Smooth muscle cell of the brain vasculature (primary cell): Measurements from ENCODE around the gene CAST.
A peak's percentile ranks its signal among the peaks of the same experiment; 100 is the strongest.
"Not testable (repeated sequence)": the region's sequence is repeated elsewhere in the genome, so short reads cannot be mapped to it uniquely, and the experiment has no call there.

Experiments used
- DNase-seq: peaks from one replicate; pipeline ENCODE4 v3.0.0-alpha.2; 2012; ENCODE audit warnings: low read depth, low spot score

The CAST gene

DNA sequence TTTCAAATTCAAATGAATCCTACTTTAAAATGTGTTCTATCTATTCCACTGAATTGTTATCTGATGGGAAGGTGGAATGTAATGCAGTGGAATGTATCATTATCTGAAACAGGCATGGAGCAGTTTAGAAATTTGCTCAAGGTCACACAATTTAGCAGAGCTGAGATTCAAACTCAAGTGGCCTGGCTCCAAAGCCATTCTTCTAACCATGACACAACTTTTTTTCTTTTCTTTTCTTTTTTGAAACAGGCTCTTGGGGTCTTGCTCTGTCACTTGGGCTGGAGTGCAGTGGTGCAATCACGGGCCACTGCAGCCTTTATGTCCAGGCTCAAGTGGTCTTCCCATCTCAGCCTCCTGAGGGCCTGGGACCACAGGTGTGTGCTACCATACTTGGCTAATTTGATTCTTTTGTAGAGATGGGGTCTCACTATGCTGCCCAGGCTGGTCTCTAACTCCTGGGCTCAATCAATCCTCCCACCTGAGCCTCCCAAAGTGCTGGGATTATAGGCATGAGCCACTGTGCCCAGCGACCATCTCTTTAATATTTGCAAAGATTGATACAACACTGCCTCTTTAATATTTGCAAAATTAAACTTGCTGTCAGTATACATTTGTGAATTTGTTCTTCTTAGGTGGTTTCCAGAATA is 50.0 kb downstream of the CAST start:
- DNase-seq: no peak

DNA sequence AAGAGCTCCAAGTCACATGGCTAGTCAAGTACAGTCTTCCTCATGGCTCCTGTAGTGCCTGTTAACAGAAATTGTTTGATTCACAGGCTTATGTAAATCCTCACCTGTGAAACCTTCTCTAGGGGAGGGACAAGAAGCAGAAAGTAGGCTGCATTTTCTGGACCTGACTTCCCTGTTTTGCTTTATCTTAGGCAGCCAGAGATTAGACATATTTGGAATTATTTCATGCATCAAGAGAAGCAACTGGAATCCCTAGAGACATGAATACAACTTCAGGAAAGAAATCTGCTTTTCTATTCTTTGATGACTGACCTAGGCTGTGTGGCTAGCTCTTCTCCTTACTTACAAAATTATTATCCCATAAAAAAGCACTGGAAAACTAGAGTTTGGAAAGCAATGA is 52.3 kb downstream of the CAST start:
- DNase-seq: no peak

DNA sequence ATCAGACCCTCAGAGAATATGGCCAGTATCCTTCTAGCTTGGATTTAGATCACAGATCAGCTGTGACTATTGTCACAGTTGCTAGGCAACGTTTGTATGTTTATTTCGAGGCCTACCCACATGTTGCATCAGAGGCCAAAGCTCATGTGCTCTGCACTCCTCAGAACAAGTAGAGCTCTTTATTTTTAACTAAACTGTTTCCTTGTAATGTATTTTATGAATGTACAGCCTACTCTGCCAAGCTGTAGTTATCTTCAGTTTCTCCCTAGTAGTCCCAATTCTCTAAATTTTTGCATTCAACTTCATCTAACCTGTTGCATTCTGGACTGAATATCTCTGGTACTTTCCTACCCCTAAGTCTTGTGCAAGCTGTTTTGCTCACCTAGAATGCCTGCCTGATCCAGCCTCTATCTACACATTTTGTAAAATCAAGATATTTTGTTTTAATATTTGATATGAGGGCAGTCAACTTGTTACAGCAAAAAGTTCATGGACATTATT is 52.8 kb downstream of the CAST start:
- peak; percentile 18 for DNase-seq

DNA sequence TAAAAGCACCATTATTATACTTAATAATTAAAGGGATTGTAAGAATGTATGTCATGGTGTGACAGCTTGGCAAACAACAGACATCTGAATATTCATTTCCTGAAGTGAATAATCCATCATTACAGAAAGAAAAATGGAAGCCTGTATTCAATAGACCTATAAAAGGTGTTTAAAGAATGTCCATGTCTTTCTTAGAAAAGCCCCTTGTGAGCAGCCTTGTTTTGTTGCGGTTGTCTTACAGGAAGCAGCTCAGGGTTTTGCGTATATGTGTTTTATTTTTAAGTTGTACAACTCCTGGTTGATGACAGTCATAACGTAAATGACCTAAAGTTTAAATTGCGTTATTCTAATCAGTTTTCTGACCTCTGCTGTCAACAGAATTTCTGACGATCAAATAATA is 53.8 kb downstream of the CAST start:
- DNase-seq: no peak

DNA sequence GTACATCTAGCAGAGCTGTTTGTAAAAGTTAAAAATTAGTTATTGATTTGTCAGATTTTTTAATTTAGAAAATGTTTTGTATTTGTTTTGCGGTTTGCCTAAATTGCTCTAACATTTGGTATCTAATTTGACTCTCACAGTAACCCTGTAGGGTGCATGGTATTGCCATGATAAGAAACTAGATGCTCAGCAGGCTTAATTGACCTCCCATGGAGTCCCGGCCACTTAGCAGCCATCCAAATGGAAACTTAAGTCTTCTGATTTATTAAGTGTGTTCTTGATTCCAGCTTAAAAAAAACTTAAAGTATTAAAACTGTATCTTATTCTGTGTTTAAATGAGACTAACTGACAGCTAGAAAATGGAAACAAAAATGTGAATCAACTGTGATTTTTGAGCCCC is 54.5 kb downstream of the CAST start:
- DNase-seq: no peak

DNA sequence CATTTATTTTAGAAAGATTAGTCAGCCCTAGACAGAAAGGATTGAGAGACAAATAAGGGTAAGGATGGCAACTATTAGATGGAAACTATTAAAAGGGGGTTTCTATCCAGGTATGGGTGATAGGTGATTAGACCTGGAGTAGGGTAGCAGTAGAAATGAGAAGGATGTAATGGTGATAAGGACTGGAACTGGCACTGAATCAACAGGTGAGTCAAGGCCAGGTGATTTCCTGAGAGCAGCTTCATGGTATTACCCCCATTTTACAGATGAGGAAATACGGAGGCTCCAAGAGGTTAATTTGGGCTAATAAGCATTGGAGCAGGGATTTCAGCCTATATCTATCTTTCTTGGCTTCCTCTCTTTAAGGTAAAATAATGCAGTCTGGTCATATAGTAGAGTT is 55.7 kb downstream of the CAST start:
- DNase-seq: no peak

DNA sequence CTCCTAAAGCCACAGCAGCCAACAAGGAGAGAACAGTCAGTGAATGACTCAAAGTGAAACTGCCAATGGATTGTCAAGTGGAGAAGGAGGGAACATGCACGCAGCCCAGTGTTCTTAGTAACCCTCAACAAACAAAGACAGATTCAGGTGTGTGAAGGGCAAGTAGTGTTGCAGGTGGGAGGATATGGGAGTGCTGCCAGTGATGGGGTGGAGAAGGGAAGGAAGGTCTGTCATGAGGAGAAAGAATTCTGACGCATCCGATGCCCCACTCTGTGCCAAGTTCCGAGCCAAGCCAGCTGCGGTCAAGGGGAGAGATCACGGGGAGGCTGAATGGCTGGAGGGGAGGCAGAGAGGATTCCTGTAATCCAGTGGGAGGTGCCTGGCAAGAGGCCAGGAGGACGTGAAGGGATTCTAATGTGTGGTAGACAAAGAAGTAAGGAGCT is 56.5 kb downstream of the CAST start:
- DNase-seq: no peak

DNA sequence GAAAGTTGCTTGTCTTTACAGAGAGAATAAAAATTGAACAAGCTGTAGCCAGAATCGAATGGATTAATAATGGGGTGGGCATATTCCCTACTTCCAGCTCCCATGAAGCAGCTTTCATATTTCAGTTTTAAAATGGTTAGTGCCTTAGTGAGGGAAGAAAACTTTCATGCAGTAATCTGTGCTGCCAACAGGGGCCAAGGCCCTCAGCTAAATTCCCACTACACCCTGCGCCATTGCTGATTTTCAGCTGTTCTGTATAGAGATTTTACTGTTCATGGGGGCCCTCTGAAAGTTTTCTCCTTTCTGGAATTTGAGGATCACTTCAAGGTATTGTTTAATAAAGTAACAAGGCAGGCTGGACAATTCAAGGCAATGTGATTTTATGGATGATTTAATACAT is 58.2 kb downstream of the CAST start:
- no peak for DNase-seq

DNA sequence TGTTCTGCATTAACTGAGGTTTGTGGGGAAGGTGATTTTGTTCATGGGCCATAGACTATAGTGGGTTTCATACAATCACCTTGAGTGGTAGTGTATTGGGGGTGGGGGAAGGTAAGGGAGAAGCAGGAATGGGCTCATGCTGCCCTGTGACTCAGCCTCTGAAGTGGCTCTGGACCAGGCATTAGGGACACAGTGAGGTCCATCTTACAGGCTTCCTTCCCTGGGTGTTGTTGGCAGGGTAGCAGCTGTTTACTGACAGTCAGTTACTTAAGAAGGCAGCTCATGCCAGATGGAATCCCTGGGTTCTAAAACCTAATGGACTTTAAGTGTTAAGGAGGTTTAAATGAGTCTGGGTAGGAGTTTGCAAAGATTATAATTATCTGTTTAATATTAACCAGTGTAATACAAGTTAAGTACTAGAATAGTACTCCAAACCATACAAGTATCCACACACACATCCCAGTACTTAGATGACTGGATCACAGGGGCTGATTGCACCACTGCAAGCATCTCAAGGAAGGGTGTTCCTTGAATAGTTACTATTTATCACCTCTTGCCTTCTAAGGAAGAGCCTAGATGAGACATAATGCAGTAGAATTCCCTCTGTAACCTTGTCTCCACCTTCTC is 59.3 kb downstream of the CAST start:
- no peak for DNase-seq

DNA sequence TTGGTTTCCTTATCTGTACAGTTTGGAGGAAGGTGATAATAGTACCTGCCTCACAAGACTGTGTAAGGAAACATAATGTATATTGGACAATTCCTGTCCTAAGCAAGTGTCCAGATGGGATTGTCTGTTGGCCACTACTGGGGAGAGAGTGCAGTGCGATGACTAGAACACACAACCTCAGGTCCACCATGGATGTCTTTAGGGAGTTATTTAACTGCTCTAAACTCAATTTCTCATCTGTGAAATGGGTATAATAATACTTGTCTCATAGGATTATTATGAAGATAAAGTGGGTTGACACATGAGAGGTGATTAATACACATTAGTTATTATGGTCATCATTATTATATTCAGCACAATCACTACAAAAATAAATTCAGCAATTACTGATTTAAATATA is 63.1 kb downstream of the CAST start:
- no peak for DNase-seq

DNA sequence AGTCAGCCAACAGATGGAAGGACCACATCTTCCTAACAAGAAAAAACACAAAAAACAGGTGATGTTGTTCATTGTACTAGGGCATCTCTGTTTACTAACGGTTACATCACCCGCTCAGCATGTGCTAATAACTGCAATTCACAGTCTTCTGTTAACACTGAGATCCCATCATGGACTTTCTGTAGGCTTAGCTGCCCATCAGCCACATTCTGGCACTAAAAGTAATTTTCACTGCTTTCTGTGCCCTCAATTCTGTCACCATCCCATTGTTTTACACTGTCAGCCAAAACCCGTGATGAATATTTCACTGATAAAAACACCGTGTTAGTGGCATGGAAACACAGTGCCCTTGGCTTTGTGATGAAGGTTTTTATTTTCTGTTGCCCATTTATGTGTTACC is 64.6 kb downstream of the CAST start:
- DNase-seq: no peak

DNA sequence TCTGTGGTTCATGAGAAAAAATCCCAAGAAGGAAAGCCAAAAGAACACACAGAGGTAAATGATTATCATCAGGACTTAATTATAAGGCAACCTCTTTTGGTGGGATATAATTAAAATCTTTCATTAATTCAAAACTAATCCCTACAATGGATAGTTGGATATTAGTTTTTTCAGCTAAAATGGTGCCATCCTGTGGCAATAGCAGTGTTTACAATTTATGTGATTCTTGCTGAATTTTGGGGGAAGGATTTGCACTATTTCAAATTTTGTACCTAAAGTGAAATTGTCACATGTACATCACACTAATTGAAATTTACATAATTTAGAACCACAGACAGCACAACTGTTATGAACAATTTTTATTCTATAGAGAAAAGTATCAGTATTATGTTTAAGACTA is 67.0 kb downstream of the CAST start:
- DNase-seq: no peak

DNA sequence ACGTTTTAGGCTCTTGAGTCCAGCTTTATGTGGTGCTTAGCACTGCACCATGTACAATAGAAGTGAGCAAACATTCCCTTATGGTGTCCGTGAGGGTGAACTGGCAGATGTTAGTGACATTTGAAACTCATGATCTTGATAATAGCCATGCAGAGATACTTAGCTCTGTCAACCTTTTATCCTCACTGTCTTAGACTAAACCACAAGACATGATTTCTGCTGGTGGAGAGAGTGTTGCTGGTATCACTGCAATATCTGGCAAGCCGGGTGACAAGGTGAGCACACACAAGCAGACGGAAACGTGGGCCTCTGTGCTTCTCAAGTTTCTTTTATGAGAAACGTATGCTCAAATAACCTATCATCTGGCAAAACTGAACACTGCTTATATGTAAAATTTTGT is 68.4 kb downstream of the CAST start:
- DNase-seq: no peak

DNA sequence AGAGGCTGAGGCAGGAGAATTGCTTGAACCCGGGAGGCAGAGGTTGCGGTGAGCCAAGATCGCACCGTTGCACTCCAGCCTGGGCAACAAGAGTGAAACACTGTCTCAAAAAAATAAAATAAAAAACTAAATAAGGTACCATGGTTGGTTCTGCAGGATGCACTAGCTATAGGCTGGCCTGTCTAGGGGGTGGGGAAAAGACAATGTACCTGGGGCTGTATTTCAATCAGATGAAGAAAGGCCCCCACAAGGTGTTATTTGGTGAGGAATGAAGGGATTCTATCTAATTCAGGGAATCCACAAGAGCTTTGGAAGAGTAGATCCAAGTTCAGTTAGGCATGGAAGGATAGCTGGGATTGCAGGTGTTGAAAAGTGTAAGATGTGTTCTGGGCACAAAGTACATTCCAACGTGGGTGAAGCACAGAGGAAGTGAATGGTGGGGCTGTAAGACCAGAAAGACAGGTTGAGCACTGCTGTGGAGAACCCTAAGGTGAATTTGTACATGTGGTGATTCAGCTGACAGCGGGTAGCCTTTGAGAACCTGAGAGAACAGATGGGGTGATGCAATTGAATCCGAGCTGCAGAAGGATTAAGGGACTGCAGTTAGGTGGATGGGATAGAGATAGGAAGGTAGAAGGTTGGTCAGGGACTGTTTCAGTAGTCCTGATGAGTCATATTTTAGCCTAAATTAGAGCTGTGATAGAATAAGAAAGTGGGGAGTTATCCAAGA is 71.8 kb downstream of the CAST start:
- no peak for DNase-seq

DNA sequence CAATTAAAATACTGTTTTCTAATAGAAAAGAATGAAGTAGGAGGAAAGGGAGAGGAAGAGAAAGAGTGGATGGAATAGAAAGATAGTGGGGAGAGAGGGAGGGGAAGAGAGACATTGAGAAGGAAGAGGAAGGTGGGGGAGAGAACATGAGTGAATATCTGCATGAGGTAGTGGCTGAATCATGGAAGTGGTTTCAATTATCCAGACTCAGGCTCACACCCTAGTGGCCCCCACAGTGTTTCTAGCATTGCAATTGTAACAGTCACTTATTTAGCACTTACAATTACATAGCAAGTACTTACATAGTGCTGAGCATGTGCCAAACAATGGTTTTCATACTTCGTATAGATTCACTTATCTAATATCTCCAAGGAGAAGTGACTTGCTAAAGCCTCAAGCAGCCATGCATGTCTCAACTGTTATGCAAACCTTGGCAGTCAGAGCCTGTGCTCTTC is 72.7 kb downstream of the CAST start:
- no peak for DNase-seq

DNA sequence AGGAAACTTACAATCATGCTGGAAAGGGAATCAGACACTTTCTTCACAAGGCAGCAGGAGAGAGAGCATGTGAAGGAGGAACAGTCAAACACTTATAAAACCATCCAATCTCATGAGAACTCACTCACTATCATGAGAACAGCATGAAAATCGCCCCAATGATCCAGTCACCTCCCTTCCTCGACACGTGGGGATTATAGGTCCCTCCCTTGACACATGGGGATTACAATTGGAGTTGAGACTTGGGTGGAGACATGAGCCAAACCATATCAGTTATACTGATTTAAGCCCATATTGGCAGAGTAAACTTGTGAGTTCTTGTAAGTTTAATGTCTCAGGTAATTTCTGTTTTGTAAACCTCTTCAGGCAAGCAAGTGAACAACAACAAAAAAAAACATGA is 74.8 kb downstream of the CAST start:
- no peak for DNase-seq

DNA sequence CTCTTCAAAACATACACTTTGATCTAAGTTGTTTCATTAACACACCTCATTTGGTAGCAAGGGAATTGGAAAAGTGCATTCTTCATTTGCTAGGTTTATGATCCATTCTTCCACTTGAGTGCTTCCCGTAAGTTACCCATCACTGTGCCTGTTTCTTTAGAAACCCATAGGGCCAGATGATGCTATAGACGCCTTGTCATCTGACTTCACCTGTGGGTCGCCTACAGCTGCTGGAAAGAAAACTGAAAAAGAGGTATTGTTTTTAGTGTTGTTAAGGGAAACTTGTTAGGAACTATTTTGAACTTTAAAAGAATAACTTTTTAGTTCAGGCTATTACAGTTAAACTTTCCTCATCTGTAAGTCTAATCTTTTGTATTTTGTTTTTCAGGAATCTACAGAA is 78.9 kb downstream of the CAST start:
- DNase-seq: no peak

DNA sequence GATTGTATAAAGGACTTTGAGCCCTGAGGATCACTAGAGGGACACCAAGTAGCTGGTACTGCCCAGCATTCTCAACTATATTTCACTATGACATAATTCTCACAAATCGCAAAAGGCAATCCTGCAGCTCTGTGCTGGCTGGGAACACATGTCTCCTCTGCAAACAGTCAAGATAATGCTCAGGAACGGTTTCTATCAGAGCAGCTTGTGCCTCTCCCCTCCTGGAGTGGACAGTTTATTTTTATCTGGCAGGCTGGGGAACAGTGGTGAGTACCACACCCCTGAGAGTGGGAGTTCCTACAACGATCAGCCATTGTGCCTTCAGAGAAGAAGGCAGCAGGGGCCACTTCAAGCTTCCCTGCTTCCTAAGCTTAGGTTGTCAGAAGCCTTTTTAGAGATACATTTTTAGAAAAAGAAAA is 79.7 kb downstream of the CAST start:
- no peak for DNase-seq

DNA sequence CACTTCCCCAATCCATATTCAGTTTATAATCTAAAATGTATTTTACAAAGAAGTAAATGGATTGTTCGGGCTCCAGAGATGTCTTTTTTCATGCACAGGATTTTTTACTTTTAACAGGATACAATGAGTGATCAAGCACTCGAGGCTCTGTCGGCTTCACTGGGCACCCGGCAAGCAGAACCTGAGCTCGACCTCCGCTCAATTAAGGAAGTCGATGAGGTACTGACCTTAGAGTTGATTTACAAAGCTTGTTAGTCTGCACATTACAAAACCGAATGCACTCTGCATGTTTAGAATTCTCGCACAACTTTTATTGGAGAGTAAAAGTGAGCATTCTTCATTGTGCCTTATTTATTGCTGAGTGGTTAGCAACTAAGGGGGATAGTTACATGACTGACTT is 80.4 kb downstream of the CAST start:
- no peak for DNase-seq

DNA sequence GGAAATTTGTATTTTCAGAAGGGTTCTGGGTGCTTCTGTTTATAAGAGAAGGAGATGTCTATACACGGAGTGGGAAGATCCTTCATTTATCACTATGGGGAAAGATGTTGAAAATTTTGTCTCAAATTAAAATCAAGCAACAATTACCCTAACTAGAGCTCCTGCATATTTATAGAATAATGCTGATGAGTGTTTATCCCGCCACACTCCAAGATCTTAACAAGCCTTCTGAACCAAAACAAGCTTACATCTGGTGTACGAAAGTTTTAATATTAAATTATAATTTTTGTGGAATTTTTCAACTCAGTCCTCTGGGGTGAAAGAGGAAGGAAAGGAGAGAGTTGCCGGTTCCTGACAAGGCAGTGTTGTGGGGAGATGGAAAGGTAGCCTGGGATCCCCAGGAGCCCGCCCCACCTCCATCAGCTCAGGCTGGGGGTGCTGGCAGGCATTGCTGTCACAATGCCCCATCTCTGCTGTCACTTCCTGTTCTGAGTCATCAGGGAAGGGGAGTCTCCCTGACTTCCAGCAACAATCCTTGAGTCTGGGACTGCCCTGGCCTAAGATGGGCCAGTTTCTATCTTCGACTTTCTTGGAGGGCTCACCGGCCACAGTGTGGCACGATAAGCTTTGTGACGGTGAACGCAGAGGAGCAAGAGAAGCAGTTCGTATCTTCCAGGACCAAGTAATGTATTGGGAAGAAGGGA is 81.0 kb downstream of the CAST start:
- DNase-seq: no peak

DNA sequence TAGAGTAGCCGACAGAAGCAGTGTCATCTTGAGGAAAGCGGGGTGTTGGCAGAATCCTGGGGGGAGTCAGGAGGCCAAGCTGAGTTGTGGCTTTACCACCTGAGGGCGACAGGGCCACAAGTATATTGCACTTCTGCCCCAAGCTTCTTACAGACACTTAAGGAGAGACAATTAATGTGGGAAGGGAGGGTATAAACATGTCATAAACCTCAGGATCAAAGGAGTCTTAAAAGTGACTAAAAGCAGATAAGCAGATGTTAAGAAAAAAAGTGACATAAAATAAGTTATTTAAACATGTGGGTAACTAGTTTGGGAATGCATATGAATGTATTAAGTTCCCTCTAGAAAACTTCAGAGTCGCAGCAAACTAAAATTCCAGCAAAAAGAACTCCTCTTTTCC is 81.6 kb downstream of the CAST start:
- no peak for DNase-seq

DNA sequence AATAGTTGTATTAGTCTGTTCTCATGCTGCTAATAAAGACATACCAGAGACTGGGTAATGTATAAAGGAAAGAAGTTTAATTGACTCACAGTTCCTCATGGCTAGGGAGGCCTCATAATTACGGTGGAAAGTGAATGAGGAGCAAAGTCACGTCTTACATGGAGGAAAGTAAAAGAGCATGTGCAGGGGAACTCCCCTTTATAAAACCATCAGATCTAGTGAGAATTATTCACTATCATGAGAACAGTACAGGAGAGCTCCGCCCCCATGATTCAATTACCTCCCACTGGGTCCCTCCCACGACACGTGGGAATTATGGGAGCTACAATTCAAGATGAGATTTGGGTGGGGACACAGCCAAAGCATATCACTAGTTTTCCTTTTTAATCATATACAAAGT is 82.0 kb downstream of the CAST start:
- not testable (repeated sequence) for DNase-seq
